Globus pallidus (tissue), 1 donor: ENCODE results near the gene MARK4.
"Not testable (repeated sequence)": the region's sequence is repeated elsewhere in the genome, so short reads cannot be mapped to it uniquely, and the experiment has no call there.

Experiments used
- DNase-seq: peaks from one replicate; pipeline ENCODE4 v3.0.0-alpha.2; 2015; ENCODE audit warnings: low spot score

The MARK4 gene

GRCh38 chr19:45306040-45306439 is 55.0 kb downstream of the MARK4 start:
- no peak for DNase-seq

GRCh38 chr19:45306518-45307027 is 55.5 kb downstream of the MARK4 start:
- no peak for DNase-seq

DNA sequence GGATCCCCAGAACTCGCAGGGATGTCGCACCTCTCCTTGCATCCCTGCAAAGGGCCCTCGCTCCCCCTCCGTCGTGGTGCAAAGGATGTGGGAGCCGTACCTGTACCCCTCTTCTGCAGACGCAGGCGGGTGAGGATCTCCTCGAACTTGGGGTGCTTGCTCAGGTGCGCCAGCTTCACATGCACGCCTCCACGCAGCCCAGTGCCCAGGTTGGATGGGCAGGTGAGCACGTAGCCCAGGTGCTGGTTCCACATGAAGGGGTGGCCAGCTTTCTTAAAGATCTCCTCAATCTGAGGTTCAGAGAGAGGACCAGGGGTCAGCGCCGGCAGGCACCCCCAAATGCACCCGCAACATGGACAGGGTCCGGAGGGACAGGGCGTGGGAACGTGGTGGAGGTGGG is 56.3 kb downstream of the MARK4 start:
- no peak for DNase-seq

DNA sequence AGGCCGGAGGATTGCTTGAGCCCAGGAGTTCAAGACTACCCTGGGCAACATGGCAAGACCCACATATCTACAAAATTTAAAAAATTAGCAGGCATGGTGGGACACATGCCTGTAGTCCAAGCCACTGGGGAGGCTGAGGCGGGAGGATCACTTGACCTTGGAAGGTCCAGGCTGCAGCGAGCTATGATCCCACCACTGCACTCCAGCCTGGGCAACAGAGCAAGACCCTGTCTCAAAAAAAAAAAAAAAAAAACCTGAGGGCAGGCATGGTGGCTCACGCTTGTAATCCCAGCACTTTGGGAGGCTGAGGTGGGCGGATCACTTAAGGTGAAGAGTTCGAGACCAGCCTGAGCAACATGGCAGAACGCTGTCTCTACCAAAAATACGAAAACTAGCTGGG is 58.3 kb downstream of the MARK4 start:
- DNase-seq, result not testable (repeated sequence)

GRCh38 chr19:45311621-45312020 is 60.5 kb downstream of the MARK4 start:
- no peak for DNase-seq

DNA sequence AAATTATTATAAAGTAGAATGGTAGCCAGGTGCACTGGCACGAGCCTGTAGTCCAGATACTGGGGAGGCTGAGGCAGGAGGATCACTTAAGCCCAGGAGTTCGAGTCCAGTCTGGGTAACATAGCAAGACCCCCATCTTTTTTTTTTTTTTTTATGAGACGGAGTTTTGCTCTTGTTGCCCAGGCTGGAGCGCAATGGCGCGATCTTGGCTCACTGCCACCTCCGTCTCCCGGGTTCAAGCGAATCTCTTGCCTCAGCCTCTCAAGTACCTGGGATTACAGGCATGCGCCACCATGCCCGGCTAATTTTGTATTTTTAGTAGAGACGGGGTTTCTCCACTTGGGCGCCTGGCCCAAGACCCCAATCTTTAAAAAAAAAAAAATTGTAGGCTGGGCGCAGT is 61.2 kb downstream of the MARK4 start:
- not testable (repeated sequence) for DNase-seq

- DNase-seq, result no peak
Observed at GRCh38 chr19:45314708-45315245, 63.7 kb downstream of the MARK4 start.

GRCh38 chr19:45315304-45315703 is 64.2 kb downstream of the MARK4 start:
- no peak for DNase-seq

DNA sequence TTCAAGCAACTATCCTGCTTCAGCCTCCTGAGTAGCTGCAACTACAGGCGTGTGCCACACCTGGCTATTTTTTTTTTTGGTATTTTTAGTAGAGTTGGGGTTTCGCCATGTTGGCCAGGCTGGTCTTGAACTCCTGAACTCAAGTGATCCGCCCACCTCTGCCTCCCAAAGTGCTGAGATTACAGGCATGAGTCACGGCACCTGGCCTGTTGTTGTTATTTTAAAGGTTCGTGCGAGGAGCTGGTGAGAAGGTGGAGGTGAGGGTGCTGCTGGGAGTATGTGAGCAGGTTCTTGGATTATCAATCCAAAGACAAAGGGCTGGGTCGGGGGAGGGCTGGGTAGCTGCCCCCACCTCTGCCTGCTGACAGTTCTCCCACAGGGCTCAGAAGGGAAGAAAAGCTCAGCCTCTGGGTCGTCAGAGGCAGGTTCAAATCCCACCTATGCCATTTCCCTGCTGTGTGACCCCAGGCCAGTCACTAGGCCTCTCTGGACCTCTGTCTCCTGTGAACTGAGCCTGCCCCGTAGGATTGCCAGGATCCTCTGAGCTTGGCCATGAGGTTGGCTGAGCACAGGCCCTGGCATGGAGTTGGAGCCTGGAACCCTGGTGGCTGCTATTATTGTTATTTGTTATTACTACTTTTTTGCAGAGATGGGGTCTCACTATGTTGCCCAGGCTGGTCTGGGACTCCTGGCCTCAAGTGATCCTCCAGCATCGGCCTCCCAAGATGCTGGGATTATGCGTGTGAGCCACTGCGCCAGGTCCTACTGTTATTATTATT is 70.1 kb downstream of the MARK4 start:
- no peak for DNase-seq

GRCh38 chr19:45321848-45322247 is 70.8 kb downstream of the MARK4 start:
- no peak for DNase-seq

DNA sequence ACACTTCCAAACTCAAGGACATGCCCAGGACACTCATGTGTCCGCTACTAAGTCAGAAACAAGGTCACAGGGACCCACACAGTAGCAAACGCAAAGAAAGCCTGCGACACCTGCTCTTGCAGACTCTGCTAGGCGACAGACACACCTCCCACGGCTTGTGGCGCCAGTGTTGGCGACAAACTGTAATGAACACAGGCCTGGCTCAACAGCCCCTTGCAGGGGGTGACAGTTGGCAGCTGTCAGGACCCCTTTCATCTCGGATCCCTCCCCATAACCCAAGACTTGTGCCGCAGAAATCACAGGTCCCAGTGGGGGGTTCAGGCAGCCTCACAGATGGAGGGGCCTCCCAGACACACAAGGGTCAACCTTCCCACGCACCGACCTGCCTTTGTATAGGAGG is 71.2 kb downstream of the MARK4 start:
- no peak for DNase-seq

- no peak for DNase-seq
Observed at GRCh38 chr19:45322744-45323281, 71.7 kb downstream of the MARK4 start, which contains the start of gene CKM. CKM (minus strand) TSS chr19:45322875; CDS start chr19:45319713, 3,162 bp downstream.

- no peak for DNase-seq
Observed at GRCh38 chr19:45323671-45324081, 72.6 kb downstream of the MARK4 start.

GRCh38 chr19:45324349-45324907 is 73.4 kb downstream of the MARK4 start:
- DNase-seq, result no peak

GRCh38 chr19:45327404-45328143 is 76.5 kb downstream of the MARK4 start:
- no peak for DNase-seq

DNA sequence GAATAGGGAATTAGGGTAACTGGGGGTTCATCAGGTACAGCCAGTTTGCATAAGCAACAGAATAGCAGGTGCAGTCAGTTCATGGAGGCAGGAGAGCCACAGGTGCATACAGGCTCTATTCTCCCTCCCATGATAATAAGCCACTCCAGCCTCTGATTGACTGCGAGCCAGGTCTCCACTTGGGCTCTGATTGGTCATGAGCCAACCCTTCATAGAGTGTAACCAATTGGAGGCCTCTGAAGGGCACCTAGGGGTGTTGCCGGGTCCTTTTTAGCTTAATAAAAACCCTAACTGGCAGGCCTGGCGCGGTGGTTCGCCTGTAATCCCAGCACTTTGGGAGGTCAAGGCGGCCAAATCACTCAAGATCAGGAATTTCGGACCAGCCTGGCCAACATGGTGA is 80.3 kb downstream of the MARK4 start:
- DNase-seq, result no peak

- DNase-seq, result no peak
Observed at GRCh38 chr19:45333609-45334303, 82.7 kb downstream of the MARK4 start.

DNA sequence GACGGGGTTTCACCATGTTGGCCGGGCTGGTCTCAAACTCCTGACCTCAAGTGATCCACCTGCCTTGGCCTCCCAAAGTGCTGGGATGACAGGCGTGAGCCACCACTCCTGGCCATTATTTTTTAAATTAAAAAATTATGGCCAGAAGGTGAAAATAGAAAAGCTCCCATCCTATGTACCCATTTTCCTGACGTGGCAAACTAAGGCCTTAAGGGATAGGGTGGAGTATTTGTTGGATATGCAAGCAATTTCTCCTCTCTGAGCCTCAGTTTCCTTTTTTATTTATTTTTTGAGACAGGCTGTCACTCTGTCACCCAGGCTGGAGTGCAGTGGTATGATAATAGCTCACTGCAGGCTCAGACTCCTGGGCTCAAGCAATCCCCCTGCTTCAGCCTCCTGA is 83.8 kb downstream of the MARK4 start:
- DNase-seq, result not testable (repeated sequence)

- DNase-seq, result no peak
Observed at GRCh38 chr19:45336696-45337251, 85.7 kb downstream of the MARK4 start.

DNA sequence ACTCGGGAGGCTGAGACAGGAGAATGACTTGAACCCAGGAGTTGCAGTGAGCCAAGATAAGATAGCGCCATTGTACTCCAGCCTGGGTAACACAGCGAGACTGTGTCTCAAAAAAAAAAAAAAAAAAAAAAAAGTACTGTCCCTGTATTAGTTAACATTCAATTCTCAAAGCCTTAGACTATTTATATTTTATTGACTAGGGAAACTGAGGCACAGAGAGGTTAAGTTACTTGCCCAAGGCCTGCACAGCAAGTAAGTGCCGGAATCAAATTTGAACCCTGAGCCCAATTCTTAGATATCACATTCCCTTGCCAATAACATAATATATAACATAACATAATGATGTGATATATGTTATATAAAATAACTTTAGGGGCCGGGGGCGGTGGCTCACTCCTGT is 88.6 kb downstream of the MARK4 start:
- DNase-seq, result no peak

DNA sequence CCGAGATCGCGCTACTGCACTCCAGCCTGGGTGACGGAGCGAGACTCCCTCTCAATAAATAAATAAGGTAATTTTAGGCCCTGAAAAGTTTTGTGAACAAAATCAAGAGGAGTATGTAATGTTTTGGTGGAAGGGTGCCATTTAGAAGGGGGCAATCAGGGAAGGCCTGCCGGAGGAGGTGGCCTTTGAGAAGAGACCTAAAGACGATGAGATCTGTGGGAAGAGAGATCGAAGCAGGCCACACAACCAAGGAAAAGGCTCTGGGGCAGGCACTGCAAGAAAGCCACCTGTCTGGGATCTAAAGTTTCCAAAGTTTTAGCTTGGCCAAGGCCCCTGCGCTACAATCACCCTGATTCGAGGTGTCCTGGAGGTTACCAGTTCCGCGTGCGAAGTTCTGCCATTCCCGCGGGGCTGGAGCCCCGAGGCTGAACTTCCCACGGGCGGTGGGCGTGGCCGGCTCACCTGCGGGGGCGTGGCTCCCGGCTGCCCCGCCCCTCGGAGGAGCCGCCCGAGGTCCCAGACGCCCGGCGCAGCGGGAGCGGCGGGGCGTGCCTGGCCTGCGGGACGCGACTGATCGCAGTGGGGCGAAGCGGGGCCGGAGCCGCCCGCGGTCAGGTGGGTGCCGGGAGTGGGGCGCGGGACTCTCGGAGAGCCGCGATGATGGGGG is 89.3 kb downstream of the MARK4 start, which contains the start of gene KLC3:
Gene KLC3 (plus strand): TSS at position 519 of the 667 bp plus-strand sequence. CDS start 4,792 bp downstream, outside the sequence.
- DNase-seq, result no peak
